Measurements from ENCODE around the gene CLDN34.
A peak's percentile ranks its signal among the peaks of the same experiment; 100 is the strongest.

Gene CLDN34

GRCh38 chrX:9997041-9997440 lies 29.9 kb downstream of the CLDN34 start:
- no peak for TF ChIP-seq ZNF274 (IDR thresholded peaks at IDR 0.05; ENCODE audit: low read depth, low read length)
- H3K4me3 ChIP-seq (ENCODE audit: low read length) = no peak overlapping the region

- no peak overlapping the region for H3K4me3 ChIP-seq (ENCODE audit: low read length)
- TF ChIP-seq ZNF274 (IDR thresholded peaks at IDR 0.05; ENCODE audit: low read depth, low read length) = no peak
These were observed 30.4 kb downstream of the CLDN34 start for GRCh38 chrX:9997524-9997923.

DNA sequence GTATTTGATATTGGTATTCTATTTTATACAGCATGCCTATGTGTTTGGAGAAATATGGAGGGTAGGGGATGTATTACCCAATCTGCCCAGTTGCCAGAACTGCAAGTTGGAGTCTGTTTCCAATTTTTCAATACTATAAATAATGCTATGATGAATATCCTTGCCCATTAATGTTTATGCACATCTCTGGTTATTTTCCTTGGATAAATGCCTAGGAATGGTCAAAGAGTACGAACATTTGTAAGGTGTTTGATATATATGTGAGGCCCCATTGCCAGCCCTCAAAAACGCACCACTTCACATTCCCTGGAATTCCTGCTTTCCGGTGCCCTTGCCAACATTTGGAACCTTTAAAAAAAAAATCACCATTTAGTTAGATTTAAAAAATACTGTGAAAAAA lies 34.3 kb downstream of the CLDN34 start:
- H3K4me3 ChIP-seq (ENCODE audit: low read length) = no peak overlapping the region
- TF ChIP-seq ZNF274 (IDR thresholded peaks at IDR 0.05; ENCODE audit: low read depth, low read length) = no peak

- TF ChIP-seq ZNF274 (IDR thresholded peaks at IDR 0.05; ENCODE audit: low read depth, low read length) = no peak
- no peak overlapping the region for H3K4me3 ChIP-seq (ENCODE audit: low read length)
These were observed 37.8 kb downstream of the CLDN34 start for GRCh38 chrX:10004832-10005475.

GRCh38 chrX:10006086-10006485 lies 38.9 kb downstream of the CLDN34 start:
- H3K4me3 ChIP-seq (ENCODE audit: low read length) = no peak overlapping the region
- no peak for TF ChIP-seq ZNF274 (IDR thresholded peaks at IDR 0.05; ENCODE audit: low read depth, low read length)

DNA sequence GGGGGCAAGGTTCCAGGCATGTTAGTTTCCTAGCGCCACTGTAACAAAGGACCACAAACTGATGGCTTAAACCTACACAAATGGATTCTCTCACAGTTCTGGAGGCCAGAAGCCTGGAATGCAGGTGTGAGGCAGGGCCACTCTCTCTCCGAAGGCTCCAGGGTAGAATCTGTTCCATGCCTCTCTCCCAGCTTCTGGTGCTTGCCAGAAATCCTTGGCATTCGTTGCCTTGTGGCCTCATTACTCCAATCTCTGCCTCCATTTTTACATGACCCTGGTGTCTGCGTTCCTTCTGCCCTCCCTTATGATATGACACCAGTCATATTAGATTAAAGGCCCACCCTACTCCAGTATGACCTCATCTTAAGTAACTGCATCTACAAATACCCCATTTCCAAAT lies 39.6 kb downstream of the CLDN34 start:
- TF ChIP-seq ZNF274 (IDR thresholded peaks at IDR 0.05; ENCODE audit: low read depth, low read length) = no peak
- H3K4me3 ChIP-seq (ENCODE audit: low read length) = no peak overlapping the region

GRCh38 chrX:10007621-10008020 lies 40.5 kb downstream of the CLDN34 start:
- TF ChIP-seq ZNF274 (IDR thresholded peaks at IDR 0.05; ENCODE audit: low read depth, low read length) = no peak

DNA sequence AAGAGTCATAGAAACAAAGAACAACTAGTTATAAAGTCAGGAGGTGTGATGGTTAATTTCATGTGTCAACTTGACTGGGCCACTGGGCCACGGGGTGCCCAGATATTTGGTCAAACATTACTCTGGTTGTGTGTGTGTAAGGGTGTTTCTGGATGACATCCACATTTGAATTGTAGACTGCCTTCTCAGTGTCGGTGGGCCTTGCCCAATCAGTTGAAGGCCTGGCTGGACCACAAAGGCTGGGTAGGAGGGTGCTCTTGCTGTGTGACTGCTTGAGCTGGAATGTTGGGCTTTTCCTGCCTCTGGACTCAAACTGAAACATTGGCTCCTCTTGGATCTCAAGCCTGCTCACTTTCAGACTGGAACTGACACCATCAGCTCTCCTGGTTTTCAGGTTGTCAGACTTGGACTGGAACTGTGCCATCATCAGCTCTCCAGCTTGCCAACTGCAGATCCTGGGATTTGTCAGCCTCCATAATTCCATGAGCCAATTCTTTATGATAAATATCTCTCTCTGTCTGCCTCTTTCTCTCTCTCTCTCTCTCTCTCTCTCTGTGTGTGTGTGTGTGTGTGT lies 41.4 kb downstream of the CLDN34 start:
- no peak for TF ChIP-seq ZNF274 (IDR thresholded peaks at IDR 0.05; ENCODE audit: low read depth, low read length)
- H3K4me3 ChIP-seq (ENCODE audit: low read length) = no peak overlapping the region

More at GRCh38 chrX:10007621-10008020, 40.5 kb downstream of the CLDN34 start:
- no peak overlapping the region for H3K4me3 ChIP-seq (ENCODE audit: low read length)

DNA sequence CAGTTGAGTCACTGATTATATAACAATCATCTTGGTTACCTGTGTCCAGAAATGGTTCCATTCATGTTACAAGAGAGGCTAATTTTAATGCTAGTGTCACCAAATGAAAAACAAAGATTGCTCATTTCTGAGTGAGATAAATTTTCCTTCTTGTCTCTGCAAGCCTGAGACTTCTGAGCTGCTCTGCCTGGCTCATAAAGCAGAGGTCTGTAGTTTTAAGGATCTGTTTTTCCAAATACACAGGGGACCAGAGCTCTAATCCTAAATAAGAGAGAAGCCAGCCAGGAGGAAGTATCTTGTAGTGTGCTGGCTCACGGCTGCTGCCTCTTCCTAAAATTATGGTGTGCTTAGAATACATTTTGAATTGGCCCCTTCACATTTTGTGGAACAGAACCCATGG lies 42.6 kb downstream of the CLDN34 start:
- H3K4me3 ChIP-seq (ENCODE audit: low read length) = no peak overlapping the region
- TF ChIP-seq ZNF274 (IDR thresholded peaks at IDR 0.05; ENCODE audit: low read depth, low read length) = no peak

- TF ChIP-seq ZNF274 (IDR thresholded peaks at IDR 0.05; ENCODE audit: low read depth, low read length) = no peak
- H3K4me3 ChIP-seq (ENCODE audit: low read length) = no peak overlapping the region
These were observed 43.5 kb downstream of the CLDN34 start for GRCh38 chrX:10010686-10011085.

GRCh38 chrX:10011261-10011931 lies 44.2 kb downstream of the CLDN34 start:
- no peak for TF ChIP-seq ZNF274 (IDR thresholded peaks at IDR 0.05; ENCODE audit: low read depth, low read length)
- H3K4me3 ChIP-seq (ENCODE audit: low read length) = peak overlapping the region; percentile 24; the same call in 1 of the 2 replicates

- H3K4me3 ChIP-seq (ENCODE audit: low read length) = no peak overlapping the region
- no peak for TF ChIP-seq ZNF274 (IDR thresholded peaks at IDR 0.05; ENCODE audit: low read depth, low read length)
These were observed 44.8 kb downstream of the CLDN34 start for GRCh38 chrX:10011991-10012390.

DNA sequence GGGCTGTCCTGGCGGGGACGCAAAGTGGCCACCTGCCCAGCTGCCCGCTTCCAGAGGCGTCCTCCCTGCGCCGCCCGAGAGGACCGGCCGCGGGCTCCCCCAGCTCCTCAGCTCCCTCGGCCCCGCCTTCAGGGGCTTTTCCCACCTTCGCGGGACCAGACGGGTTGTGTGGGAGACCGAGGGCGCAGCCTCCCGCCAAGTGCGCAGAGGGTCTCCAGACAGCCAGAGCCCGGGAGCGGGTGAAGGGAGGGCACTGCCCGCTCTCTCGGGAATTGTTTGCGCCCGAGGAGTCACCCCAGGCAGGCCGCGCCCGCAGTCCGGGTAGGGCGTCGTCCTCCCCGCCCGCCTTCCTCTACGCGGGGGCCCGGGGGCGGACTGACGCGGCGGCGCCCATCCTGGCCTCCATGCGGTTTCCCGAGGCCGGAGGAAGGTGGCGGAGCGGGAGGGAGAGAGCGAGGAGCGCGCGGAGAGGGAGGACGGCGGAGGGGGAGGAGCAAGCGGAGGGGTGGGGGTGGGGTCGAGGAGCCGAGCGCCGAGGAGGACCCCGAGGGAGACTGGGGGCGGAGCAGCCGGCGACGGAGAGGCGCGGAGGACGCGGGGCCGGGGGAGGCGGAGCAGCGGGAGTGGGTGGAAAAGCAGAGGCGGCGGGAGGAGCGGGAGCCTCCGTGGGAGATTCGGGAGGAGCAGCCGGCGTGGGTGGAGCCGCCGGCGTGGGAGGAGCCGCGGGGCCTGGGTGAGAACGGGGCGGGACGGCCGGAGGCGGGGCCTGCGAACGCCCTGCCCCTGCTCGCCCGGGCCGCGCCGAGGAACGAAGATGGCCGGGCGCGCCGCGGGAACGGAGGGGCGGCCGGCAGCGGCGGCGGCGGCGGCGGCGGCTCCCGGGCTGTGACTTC lies 47.5 kb downstream of the CLDN34 start:
- H3K4me3 ChIP-seq (ENCODE audit: low read length) = peak overlapping the region; percentile 64; the same call in 1 of the 2 replicates
- no peak for TF ChIP-seq ZNF274 (IDR thresholded peaks at IDR 0.05; ENCODE audit: low read depth, low read length)

- H3K4me3 ChIP-seq (ENCODE audit: low read length) = peak overlapping the region; percentile 82
- no peak for TF ChIP-seq ZNF274 (IDR thresholded peaks at IDR 0.05; ENCODE audit: low read depth, low read length)
These were observed 48.2 kb downstream of the CLDN34 start for GRCh38 chrX:10015355-10015722.
